IMR-90 (cell line): Measurements from ENCODE around the gene ALKBH2. TPM values are rescaled to one million over a fixed set of nuclear protein-coding genes. Genes with fewer than 3 reads are reported as not detected.

Experiments used
- ATAC-seq: fragments of 200-7000 bp; cut with Tn5 transposase; 2 replicates; pipeline ENCODE4 v1.9.1; 2020; ENCODE audit warnings: low read depth, mild to moderate bottlenecking, moderate library complexity
- BruUV-seq: library from RNA; stranded (reverse); fragments of 400-500 nt; replicated peaks from 2 replicates; lab custom pipeline; 2021; lab: Mats Ljungman, UMichigan
- CTCF ChIA-PET: fragments of 300-600 bp; formaldehyde crosslinking; extraction: SDS; loops from one replicate; lab custom pipeline; 2021; ENCODE audit warnings: antibody characterized with exemption; lab: Yijun Ruan, JAX
- POLR2A ChIA-PET: fragments of 300-600 bp; sonication (Branson Sonifier 250); formaldehyde crosslinking; loops from one replicate; lab custom pipeline; 2022; ENCODE audit warnings: antibody characterized with exemption; ENCODE audit not compliant: unreplicated experiment; lab: Charles Lee
- DNase-seq: peaks from one replicate; pipeline ENCODE4 v3.0.0; 2013
- H2AFZ ChIP-seq: replicated peaks from 2 replicates; pipeline ENCODE3; 2013; ENCODE audit warnings: low read length, mild to moderate bottlenecking; ENCODE audit not compliant: poor library complexity
- H2AK5ac ChIP-seq: 2 replicates; pipeline ENCODE4 v1.6.1; 2013; ENCODE audit warnings: low read depth, low read length, inconsistent platforms
- H2AK9ac ChIP-seq: replicated peaks from 2 replicates; pipeline ENCODE3; 2013; ENCODE audit warnings: mild to moderate bottlenecking, low read depth, low read length, moderate library complexity; ENCODE audit not compliant: poor library complexity
- H2BK120ac ChIP-seq: 2 replicates; pipeline ENCODE4 v1.6.1; 2013; ENCODE audit warnings: low read depth, low read length, inconsistent platforms
- H2BK15ac ChIP-seq: 3 replicates; pipeline ENCODE4 v1.6.1; 2013; ENCODE audit warnings: low read depth, low read length, inconsistent platforms
- H2BK20ac ChIP-seq: 2 replicates; pipeline ENCODE4 v1.6.1; 2013; ENCODE audit warnings: low read depth, mild to moderate bottlenecking, inconsistent platforms, low read length, moderate library complexity
- H2BK5ac ChIP-seq: 2 replicates; pipeline ENCODE4 v1.6.1; 2013; ENCODE audit warnings: mild to moderate bottlenecking, low read depth, low read length, inconsistent platforms; ENCODE audit not compliant: poor library complexity, severe bottlenecking
- H3K14ac ChIP-seq: replicated peaks from 2 replicates; pipeline ENCODE4 v1.6.1; 2013; ENCODE audit warnings: low read depth, low read length, inconsistent platforms
- H3K18ac ChIP-seq: 2 replicates; pipeline ENCODE4 v1.6.1; 2013; ENCODE audit warnings: low read depth, low read length, control low read depth
- H3K23ac ChIP-seq: 2 replicates; pipeline ENCODE4 v1.6.1; 2013; ENCODE audit warnings: low read depth, low read length, inconsistent platforms
- H3K27ac ChIP-seq: 2 replicates; pipeline ENCODE4 v1.5.1; 2013; ENCODE audit warnings: mild to moderate bottlenecking, control low read depth, low read length; ENCODE audit not compliant: insufficient read depth
- H3K27me3 ChIP-seq: 2 replicates; pipeline ENCODE4 v1.6.1; 2013; ENCODE audit warnings: low read length; ENCODE audit not compliant: control insufficient read depth, insufficient read depth
- H3K36me3 ChIP-seq: 2 replicates; pipeline ENCODE4 v1.6.1; 2013; ENCODE audit warnings: low read length, mixed read lengths; ENCODE audit not compliant: control insufficient read depth, insufficient read depth
- H3K4ac ChIP-seq: 2 replicates; pipeline ENCODE4 v1.6.1; 2013; ENCODE audit warnings: low read depth, low read length, inconsistent platforms
- H3K4me1 ChIP-seq: 2 replicates; pipeline ENCODE4 v1.6.1; 2013; ENCODE audit warnings: low read length, mixed read lengths; ENCODE audit not compliant: control insufficient read depth, insufficient read depth
- H3K4me2 ChIP-seq: 2 replicates; pipeline ENCODE4 v1.6.1; 2013; ENCODE audit warnings: low read depth, mild to moderate bottlenecking, control low read depth, low read length, moderate library complexity
- H3K4me3 ChIP-seq: 2 replicates; pipeline ENCODE4 v1.5.1; 2013; ENCODE audit warnings: low read depth, mild to moderate bottlenecking, control low read depth, low read length, moderate library complexity; ENCODE audit not compliant: insufficient read depth
- H3K56ac ChIP-seq: 2 replicates; pipeline ENCODE4 v1.6.1; 2013; ENCODE audit warnings: low read length, inconsistent platforms; ENCODE audit not compliant: insufficient read depth; ENCODE audit errors: extremely low read depth
- H3K79me1 ChIP-seq, 2 experiments: 2 replicates each; pipeline ENCODE4 v1.6.1; 2013; ENCODE audit warnings: low read length in 2 of 2, inconsistent platforms in 1 of 2, low read depth in 1 of 2
- H3K9ac ChIP-seq: 2 replicates; pipeline ENCODE4 v1.6.1; 2013; ENCODE audit warnings: low read depth, low read length, control low read depth
- H3K9me1 ChIP-seq: 2 replicates; pipeline ENCODE4 v1.6.1; 2013; ENCODE audit warnings: low read length, inconsistent platforms; ENCODE audit not compliant: insufficient read depth
- H3K9me3 ChIP-seq: 2 replicates; pipeline ENCODE4 v1.6.1; 2013; ENCODE audit warnings: low read length; ENCODE audit not compliant: control insufficient read depth, insufficient read depth
- H4K20me1 ChIP-seq: 2 replicates; pipeline ENCODE4 v1.6.1; 2013; ENCODE audit warnings: low read length, inconsistent platforms; ENCODE audit not compliant: insufficient read depth
- H4K5ac ChIP-seq: 2 replicates; pipeline ENCODE4 v1.6.1; 2013; ENCODE audit warnings: mild to moderate bottlenecking, low read depth, low read length, control low read depth
- H4K8ac ChIP-seq, 2 experiments: 2 replicates each; pipeline ENCODE4 v1.6.1; 2013; ENCODE audit warnings: low read depth in 2 of 2, low read length in 2 of 2, control low read depth in 1 of 2, inconsistent platforms in 1 of 2
- H4K91ac ChIP-seq: 2 replicates; pipeline ENCODE4 v1.6.1; 2013; ENCODE audit warnings: low read depth, low read length, inconsistent platforms; ENCODE audit not compliant: insufficient read depth
- CEBPB ChIP-seq: IDR thresholded peaks from 2 replicates; pipeline ENCODE4 v1.6.1; 2012; ENCODE audit warnings: low read depth, low read length, improper control_type of control experiment
- FOS ChIP-seq: fragments of 150-350 bp; IDR thresholded peaks from 2 replicates; pipeline ENCODE4 v1.6.1; 2016; ENCODE audit warnings: low read depth, low read length
- RAD21 ChIP-seq: IDR thresholded peaks from 2 replicates; pipeline ENCODE4 v1.6.1; 2012; ENCODE audit warnings: low read length, improper control_type of control experiment
- RCOR1 ChIP-seq: IDR thresholded peaks from 2 replicates; pipeline ENCODE4 v1.6.1; 2012; ENCODE audit warnings: mild to moderate bottlenecking, low read length, improper control_type of control experiment; ENCODE audit not compliant: insufficient replicate concordance
- WGBS, 2 experiments: methylation state at CpG; one replicate each; pipeline versions ENCODE4 v1.1.5 to v1.1.7; 2013; ENCODE audit warnings: missing lambda C conversion rate in 2 of 2; ENCODE audit not compliant: insufficient read length in 1 of 2; ENCODE audit errors: extremely low coverage in 2 of 2; 5-methylcytosine and 5-hydroxymethylcytosine counted together
- dilution Hi-C: fragments of 300-500 bp; cut with HindIII; formaldehyde crosslinking; loops from one replicate; pipeline ENCODE4 v1.14.3; 2018; ENCODE audit warnings: low sequenced_read_pairs; ENCODE audit not compliant: unreplicated experiment
- in situ Hi-C: fragments of 300-500 bp; cut with MboI; formaldehyde crosslinking; loops from 3 replicates; pipeline ENCODE4 v1.14.3; 2019; ENCODE audit warnings: low sequenced_read_pairs, inconsistent platforms, mixed read lengths
- intact Hi-C: fragments of 100-400 bp; cut with micrococcal nuclease; formaldehyde crosslinking; loops from 2 replicates; pipeline ENCODE4 v1.10.0; 2022
- polyA plus RNA-seq, 3 experiments: library from polyadenylated mRNA; depleted of rRNA; stranded (reverse); fragments of >200 nt; gene quantifications; 2 replicates each; pipeline ENCODE4 v1.2.3, GENCODE V29; 2012; ENCODE audit warnings: low replicate concordance in 1 of 3
- total RNA-seq: library from RNA; depleted of rRNA; stranded (reverse); fragments of >200 nt; gene quantifications from 2 replicates; pipeline ENCODE4 v1.2.3, GENCODE V29; 2012
- TF ChIP-seq, protein P1 (sequence below): fragments of 150-350 bp; IDR thresholded peaks from 2 replicates; pipeline ENCODE4 v1.6.1; 2016; ENCODE audit warnings: low read depth, mild to moderate bottlenecking, low read length, moderate library complexity, borderline replicate concordance

ALKBH2 gene
- total and polyA plus RNA-seq, 2 of the 4 experiments (the other 2 are of a cell fraction): 14.9 to 17.8 TPM

DNA sequence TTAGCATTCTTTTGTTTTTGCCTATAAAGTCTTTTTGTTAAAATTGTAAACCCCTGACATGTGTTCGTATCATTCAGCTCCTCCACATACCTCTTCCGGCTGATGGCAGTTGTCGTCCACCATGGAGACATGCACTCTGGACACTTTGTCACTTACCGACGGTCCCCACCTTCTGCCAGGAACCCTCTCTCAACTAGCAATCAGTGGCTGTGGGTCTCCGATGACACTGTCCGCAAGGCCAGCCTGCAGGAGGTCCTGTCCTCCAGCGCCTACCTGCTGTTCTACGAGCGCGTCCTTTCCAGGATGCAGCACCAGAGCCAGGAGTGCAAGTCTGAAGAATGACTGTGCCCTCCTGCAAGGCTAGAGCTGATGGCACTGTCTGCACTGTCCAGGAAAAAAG lies 7.7 kb downstream of the ALKBH2 start:
- DNase-seq (no peak), ATAC-seq (no peak)
- H3K18ac ChIP-seq: no peak overlapping the region
- no peaks in the 10 kb centered on the region for H3K27me3 ChIP-seq
- H3K36me3 ChIP-seq: peaks cover 42% of the 10 kb centered on the region
- H2BK120ac ChIP-seq: no peak overlapping the region
- H2BK20ac ChIP-seq: no peak overlapping the region
- H3K9me3 ChIP-seq: no peaks in the 10 kb centered on the region
- 94% methylated on average over 8 of the region's 11 CpGs; no CpG with 5 or more reads in 1 of the 2 experiments for WGBS, 2 experiments
- no peak overlapping the region for H3K23ac ChIP-seq
- in situ Hi-C loops (loop anchor here (25.0 kb wide), 1 partner anchor 448 kb away; the partner anchor contains the start of gene SELPLG), intact Hi-C loops (no loop called here), dilution Hi-C loops (no loop called here)
- H2AK5ac ChIP-seq: no peak overlapping the region
- no peak overlapping the region for H3K4me3 ChIP-seq
- no TSS peak for BruUV-seq
- H4K8ac ChIP-seq: no peak overlapping the region
- H3K9me1 ChIP-seq: no peaks in the 10 kb centered on the region
- no peak overlapping the region for H3K4ac ChIP-seq
- H2BK5ac ChIP-seq: no peak overlapping the region
- H3K9ac ChIP-seq: no peak overlapping the region
- POLR2A ChIA-PET: no interaction called here
- no peaks in the 10 kb centered on the region; a peak in 1 of 4 replicates for H3K79me1 ChIP-seq
- TF ChIP-seq, protein P1, sequence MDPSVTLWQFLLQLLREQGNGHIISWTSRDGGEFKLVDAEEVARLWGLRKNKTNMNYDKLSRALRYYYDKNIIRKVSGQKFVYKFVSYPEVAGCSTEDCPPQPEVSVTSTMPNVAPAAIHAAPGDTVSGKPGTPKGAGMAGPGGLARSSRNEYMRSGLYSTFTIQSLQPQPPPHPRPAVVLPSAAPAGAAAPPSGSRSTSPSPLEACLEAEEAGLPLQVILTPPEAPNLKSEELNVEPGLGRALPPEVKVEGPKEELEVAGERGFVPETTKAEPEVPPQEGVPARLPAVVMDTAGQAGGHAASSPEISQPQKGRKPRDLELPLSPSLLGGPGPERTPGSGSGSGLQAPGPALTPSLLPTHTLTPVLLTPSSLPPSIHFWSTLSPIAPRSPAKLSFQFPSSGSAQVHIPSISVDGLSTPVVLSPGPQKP: no peak
- TF ChIP-seq RAD21 (no peak), CEBPB (no peak), FOS (no peak), RCOR1 (no peak)
- peaks cover 3% of the 10 kb centered on the region; the same call in 1 of the 2 replicates for H3K4me1 ChIP-seq
- no peak overlapping the region for H3K27ac ChIP-seq
- no peak overlapping the region for H3K56ac ChIP-seq
- no peak overlapping the region for H3K14ac ChIP-seq
- CTCF ChIA-PET: no interaction called here
- H2AK9ac ChIP-seq: no peak overlapping the region
- H2AFZ ChIP-seq: no peak overlapping the region
- no peak overlapping the region for H4K5ac ChIP-seq
- no peak overlapping the region for H3K4me2 ChIP-seq
- no peaks in the 10 kb centered on the region for H4K20me1 ChIP-seq
- H2BK15ac ChIP-seq: no peak overlapping the region
- H4K91ac ChIP-seq: no peak overlapping the region
